Adrenal gland (tissue), 5 donors: ENCODE measurements around the gene FAM110A.

Experiments used
- POLR2A ChIP-seq, 2 donors: fragments of 450-650 bp; IDR thresholded peaks; one replicate each; pipeline ENCODE4 v1.6.1; 2017; ENCODE audit warnings: antibody characterized with exemption in 2 of 2, mild to moderate bottlenecking in 2 of 2, moderate library complexity in 1 of 2
- TF ChIP-seq, protein P1 (sequence below), 6 experiments: fragments of 450-650 bp in 4 of 6; fragments of 200-600 bp in 2 of 6; sonication (generic) in 1 of 6; IDR thresholded peaks; 1 replicate in 5 of 6; 2 replicates in 1 of 6; pipeline versions ENCODE4 v1.5.1 to v1.8.0; 2016 to 2021; ENCODE audit warnings: antibody characterized with exemption in 6 of 6, mild to moderate bottlenecking in 2 of 6, moderate library complexity in 1 of 6
- donor health status: DM: no; HTN: no; CAD: no.

DNA sequence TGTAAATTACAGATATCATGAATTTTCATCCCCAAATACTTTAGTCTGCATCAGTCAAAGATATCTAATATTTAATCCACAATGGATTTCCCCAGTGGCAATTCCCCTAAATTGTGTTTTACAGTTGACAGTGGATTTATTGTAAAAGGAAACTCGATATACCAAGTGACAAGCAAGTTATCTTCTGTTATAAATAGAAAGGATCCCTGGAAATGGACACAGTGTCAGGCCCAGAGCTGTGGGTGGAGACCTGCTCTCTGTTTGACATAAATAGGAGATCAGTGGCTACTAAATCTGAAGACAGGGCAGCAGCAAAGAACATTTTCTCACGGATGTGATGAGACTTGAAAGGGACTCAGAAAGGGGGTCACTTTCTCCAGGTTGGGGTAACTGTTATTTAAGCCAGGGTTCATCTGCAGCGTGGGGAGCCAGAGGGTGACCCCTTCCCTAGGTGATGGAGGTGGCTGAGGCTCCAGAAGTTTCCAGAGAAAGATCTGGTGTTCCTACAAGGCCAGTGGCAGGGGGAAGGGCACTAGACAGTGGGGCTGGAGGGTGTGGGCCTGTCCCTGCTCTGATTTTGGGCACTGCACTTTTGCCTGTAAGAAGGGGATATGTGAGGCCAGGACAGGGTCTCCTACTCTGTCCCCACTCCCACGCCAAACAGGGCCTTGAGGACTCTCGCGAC is 12.3 kb upstream of the FAM110A start:
- TF ChIP-seq, protein P1, sequence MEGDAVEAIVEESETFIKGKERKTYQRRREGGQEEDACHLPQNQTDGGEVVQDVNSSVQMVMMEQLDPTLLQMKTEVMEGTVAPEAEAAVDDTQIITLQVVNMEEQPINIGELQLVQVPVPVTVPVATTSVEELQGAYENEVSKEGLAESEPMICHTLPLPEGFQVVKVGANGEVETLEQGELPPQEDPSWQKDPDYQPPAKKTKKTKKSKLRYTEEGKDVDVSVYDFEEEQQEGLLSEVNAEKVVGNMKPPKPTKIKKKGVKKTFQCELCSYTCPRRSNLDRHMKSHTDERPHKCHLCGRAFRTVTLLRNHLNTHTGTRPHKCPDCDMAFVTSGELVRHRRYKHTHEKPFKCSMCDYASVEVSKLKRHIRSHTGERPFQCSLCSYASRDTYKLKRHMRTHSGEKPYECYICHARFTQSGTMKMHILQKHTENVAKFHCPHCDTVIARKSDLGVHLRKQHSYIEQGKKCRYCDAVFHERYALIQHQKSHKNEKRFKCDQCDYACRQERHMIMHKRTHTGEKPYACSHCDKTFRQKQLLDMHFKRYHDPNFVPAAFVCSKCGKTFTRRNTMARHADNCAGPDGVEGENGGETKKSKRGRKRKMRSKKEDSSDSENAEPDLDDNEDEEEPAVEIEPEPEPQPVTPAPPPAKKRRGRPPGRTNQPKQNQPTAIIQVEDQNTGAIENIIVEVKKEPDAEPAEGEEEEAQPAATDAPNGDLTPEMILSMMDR (IDR thresholded peaks at IDR 0.05): no peak
- TF ChIP-seq POLR2A (IDR thresholded peaks at IDR 0.05): no peak
